ENCODE data around the gene NCOR1.

- TF ChIP-seq CTCF (conservative IDR thresholded peaks at IDR 0.05) (no peak), EZH2 (IDR thresholded peaks at IDR 0.05; ENCODE audit: low read depth) (no peak)
These were observed 16.2 kb downstream of the NCOR1 start for GRCh38 chr17:16199093-16199492.
